ENCODE results near the gene OR2Z1. TPM values are rescaled to one million over a fixed set of nuclear protein-coding genes. Genes with fewer than 3 reads are reported as not detected.

Gene OR2Z1
- not detected in 2 replicates for total RNA-seq

- peaks cover 10% of the 10 kb centered on the region for H3K27me3 Mint-ChIP-seq
- intact Hi-C loops (cut with micrococcal nuclease), result no loop called here
These were observed at the start of gene OR2Z1 for GRCh38 chr19:8721334-8721733. TSS of gene OR2Z1 (plus strand) at chr19:8721634. CDS start at chr19:8731029, 9,395 bp downstream.

DNA sequence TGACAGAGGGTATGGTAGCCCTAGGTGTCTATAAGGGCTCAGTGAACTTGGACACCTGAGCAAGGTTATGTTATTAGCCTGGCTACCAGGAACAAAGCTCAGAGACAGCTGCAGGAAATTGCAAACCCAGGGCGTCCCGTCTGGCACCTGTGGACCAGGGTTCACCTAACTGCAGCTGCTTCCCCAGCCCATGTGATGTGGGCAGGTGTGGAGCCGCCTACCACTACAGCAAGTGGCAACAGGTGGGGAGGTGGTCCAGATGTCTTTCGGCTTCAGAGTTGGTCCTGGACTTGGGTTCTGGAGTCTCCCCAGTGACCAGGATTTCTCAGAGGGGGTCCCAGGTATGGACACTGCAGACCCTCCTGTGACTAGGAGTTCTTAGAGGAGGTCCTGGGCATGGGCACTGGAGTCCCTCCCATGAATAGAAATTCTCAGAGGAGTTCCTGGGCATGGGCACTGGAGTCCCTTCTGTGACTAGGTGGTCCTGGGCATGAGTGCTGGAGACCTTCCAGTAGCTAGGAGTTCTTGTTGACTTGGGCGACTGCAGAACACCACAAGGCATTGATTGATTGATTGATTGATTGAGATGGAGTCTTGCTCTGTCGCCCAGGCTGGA is 48.0 kb upstream of the OR2Z1 start:
- Mint-ChIP-seq H3K27ac (no peak overlapping the region), H3K27me3 (peaks cover 7% of the 10 kb centered on the region), H3K4me1 (peaks cover 17% of the 10 kb centered on the region), H3K9me3 (peaks cover 13% of the 10 kb centered on the region), H3K4me3 (no peak overlapping the region), H3K36me3 (ENCODE audit: low read depth) (peaks cover 4% of the 10 kb centered on the region)
- DNase-seq, result no peak
- intact Hi-C loops (cut with micrococcal nuclease), result no loop called here

More at GRCh38 chr19:8721334-8721733, at the start of gene OR2Z1:
- H3K27ac Mint-ChIP-seq, result no peak within 1 kb of the TSS
- H3K36me3 Mint-ChIP-seq (ENCODE audit: low read depth), result no peaks in the 10 kb centered on the region
- H3K9me3 Mint-ChIP-seq, result peaks cover 4% of the 10 kb centered on the region
- no peak within 1 kb of the TSS for H3K4me3 Mint-ChIP-seq
- no peaks in the 10 kb centered on the region for H3K4me1 Mint-ChIP-seq
- DNase-seq, result no peak

- Mint-ChIP-seq H3K9me3 (peaks cover 15% of the 10 kb centered on the region), H3K4me1 (peaks cover 12% of the 10 kb centered on the region), H3K36me3 (ENCODE audit: low read depth) (peaks cover 5% of the 10 kb centered on the region), H3K27me3 (peaks cover 7% of the 10 kb centered on the region), H3K27ac (no peak overlapping the region), H3K4me3 (no peak overlapping the region)
- intact Hi-C loops (cut with micrococcal nuclease), result no loop called here
- no peak for DNase-seq
These were observed 46.4 kb upstream of the OR2Z1 start for GRCh38 chr19:8675066-8675465.

GRCh38 chr19:8678244-8678807 is 43.1 kb upstream of the OR2Z1 start:
- H3K27me3 Mint-ChIP-seq, result peaks cover 10% of the 10 kb centered on the region
- peaks cover 5% of the 10 kb centered on the region for H3K36me3 Mint-ChIP-seq (ENCODE audit: low read depth)
- no peak overlapping the region for H3K4me3 Mint-ChIP-seq
- peaks cover 26% of the 10 kb centered on the region for H3K9me3 Mint-ChIP-seq
- intact Hi-C loops (cut with micrococcal nuclease), result no loop called here
- peaks cover 23% of the 10 kb centered on the region for H3K4me1 Mint-ChIP-seq
- no peak overlapping the region for H3K27ac Mint-ChIP-seq
- DNase-seq, result no peak

DNA sequence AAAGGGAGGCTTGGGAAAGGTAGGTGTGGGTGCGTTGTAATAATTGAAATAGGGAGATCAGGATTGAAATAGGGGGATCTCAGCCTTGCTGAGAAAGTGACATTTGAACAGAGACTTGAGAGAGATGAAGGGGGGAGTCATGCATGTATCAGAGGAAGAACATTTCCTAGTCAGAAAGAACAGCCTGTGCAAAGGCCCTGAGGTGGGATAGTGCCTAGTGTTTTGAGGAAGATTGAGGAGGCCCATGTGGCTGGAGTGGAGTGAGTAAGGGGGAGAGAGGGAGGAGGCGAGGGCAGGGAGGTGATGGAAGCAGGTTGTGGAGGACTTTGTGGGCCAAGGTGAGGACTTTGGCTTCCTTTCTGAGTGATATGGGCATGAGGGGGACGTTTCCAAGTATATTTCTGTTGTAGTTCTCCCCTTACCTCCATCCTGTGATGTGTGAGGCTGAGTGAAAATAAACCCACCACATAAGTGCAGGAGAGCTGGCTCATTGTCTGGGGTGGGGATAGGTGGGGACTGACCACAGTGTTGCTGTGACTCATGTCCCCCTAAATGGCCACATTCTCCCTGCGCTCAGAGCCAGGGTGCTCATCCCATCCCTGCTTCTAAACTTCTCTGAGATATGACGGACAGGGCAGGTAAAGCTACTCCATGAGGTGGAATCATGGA is 40.6 kb upstream of the OR2Z1 start:
- intact Hi-C loops (cut with micrococcal nuclease), result no loop called here
- no peak for DNase-seq
- Mint-ChIP-seq H3K27ac (peak overlapping the region; percentile 43), H3K27me3 (peaks cover 6% of the 10 kb centered on the region), H3K4me1 (peaks cover 23% of the 10 kb centered on the region), H3K36me3 (ENCODE audit: low read depth) (peaks cover 5% of the 10 kb centered on the region), H3K4me3 (no peak overlapping the region), H3K9me3 (peaks cover 25% of the 10 kb centered on the region)

GRCh38 chr19:8681345-8682029 is 39.9 kb upstream of the OR2Z1 start:
- peaks cover 23% of the 10 kb centered on the region for H3K9me3 Mint-ChIP-seq
- H3K27me3 Mint-ChIP-seq, result peaks cover 6% of the 10 kb centered on the region
- H3K36me3 Mint-ChIP-seq (ENCODE audit: low read depth), result peaks cover 5% of the 10 kb centered on the region
- peak overlapping the region; percentile 9 for H3K4me3 Mint-ChIP-seq
- H3K4me1 Mint-ChIP-seq, result peaks cover 25% of the 10 kb centered on the region
- intact Hi-C loops (cut with micrococcal nuclease), result no loop called here
- peak overlapping the region; percentile 43 for H3K27ac Mint-ChIP-seq
- DNase-seq, result no peak

DNA sequence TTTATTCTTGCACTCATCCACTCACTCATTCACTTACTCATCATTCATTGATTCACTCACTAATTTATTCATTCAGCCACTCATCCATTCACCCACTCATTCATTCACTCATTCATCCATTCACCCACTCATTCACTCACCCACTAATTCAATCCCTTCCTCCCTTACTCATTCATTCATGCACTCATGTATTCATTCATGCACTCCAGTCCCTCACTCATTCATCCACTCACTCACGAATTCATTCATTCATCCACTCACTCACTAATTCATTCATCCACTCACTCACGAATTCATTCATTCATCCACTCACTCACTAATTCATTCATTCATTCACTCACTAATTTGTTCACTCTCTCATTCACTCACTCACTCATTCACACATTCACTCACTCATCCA is 39.0 kb upstream of the OR2Z1 start:
- H3K27me3 Mint-ChIP-seq, result peaks cover 9% of the 10 kb centered on the region
- intact Hi-C loops (cut with micrococcal nuclease), result no loop called here
- H3K9me3 Mint-ChIP-seq, result peaks cover 23% of the 10 kb centered on the region
- H3K27ac Mint-ChIP-seq, result no peak overlapping the region
- H3K4me3 Mint-ChIP-seq, result no peak overlapping the region
- peaks cover 5% of the 10 kb centered on the region for H3K36me3 Mint-ChIP-seq (ENCODE audit: low read depth)
- DNase-seq, result no peak
- H3K4me1 Mint-ChIP-seq, result peaks cover 28% of the 10 kb centered on the region

- Mint-ChIP-seq H3K27ac (no peak overlapping the region), H3K4me3 (no peak overlapping the region), H3K4me1 (peaks cover 28% of the 10 kb centered on the region), H3K27me3 (peaks cover 9% of the 10 kb centered on the region), H3K9me3 (peaks cover 19% of the 10 kb centered on the region), H3K36me3 (ENCODE audit: low read depth) (peaks cover 5% of the 10 kb centered on the region)
- no peak for DNase-seq
- intact Hi-C loops (cut with micrococcal nuclease), result no loop called here
These were observed 38.5 kb upstream of the OR2Z1 start for GRCh38 chr19:8682931-8683330.

DNA sequence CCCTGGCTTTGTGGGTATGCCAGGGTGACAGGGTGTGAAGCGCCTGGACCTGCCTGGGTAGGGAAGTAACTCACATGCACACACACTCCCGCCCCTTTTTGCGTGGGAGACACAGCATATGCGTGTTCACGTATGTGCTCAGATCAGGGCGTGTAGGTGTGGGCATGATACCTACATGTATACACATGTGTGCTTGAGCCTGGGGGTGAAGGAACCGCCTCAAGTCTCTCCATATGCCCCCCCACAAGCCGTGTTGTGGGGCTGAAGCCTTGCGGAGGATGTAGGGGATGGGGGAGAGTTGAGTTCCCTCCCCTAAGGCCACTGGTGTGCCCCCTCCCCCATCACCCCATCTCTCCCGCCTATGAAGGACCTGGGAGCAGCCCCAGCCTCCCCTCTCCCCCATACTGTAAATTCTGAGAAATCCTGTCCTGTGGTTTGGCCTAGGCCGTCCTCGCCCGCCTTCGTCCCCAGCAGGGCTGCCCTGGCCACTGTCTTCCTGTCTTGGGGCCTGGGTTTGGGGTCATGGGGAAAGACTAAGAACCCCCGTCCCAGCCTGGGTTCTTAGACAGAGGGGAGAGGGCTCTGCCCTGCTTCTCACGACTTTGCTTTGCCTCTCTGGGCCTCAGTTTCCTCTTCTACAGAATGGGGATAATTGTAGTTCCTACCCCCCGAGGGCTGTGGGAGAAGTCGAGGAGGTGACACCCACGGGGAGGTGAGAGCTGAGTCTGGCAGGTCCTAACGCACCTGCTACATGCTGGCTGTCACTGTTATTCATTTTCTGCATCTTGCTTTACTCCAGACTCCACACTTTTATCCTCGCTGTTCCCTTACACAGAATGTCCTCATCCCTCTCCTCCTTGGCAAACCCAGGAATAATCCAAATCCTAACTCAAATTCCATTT is 37.2 kb upstream of the OR2Z1 start:
- intact Hi-C loops (cut with micrococcal nuclease), result no loop called here
- no peak for DNase-seq
- H3K27ac Mint-ChIP-seq, result no peak overlapping the region
- H3K27me3 Mint-ChIP-seq, result peaks cover 10% of the 10 kb centered on the region
- H3K9me3 Mint-ChIP-seq, result peaks cover 12% of the 10 kb centered on the region
- H3K4me1 Mint-ChIP-seq, result peaks cover 28% of the 10 kb centered on the region
- no peaks in the 10 kb centered on the region for H3K36me3 Mint-ChIP-seq (ENCODE audit: low read depth)
- H3K4me3 Mint-ChIP-seq, result no peak overlapping the region

DNA sequence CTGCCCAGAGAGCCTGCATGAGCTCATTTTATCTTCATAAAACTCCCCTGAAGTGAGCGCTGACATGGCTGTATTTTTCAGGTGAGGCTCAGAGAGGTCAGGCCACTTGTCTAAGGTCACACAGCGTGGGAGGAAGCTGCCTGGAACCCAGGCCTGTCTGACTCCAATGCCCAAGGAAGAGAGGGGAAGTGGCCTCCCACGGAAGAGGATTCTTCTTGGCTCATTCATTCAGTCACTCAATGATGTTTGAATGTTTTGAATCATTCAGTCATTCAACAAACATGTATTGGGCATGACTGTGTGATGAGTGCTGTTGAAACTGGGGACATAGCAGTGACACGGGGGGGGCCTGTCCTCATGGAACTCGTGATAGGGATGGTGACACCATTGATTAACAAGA is 34.9 kb upstream of the OR2Z1 start:
- no peak overlapping the region for H3K4me3 Mint-ChIP-seq
- H3K27ac Mint-ChIP-seq, result no peak overlapping the region
- peaks cover 19% of the 10 kb centered on the region for H3K4me1 Mint-ChIP-seq
- H3K27me3 Mint-ChIP-seq, result peaks cover 14% of the 10 kb centered on the region
- intact Hi-C loops (cut with micrococcal nuclease), result no loop called here
- peaks cover 7% of the 10 kb centered on the region for H3K9me3 Mint-ChIP-seq
- no peak for DNase-seq
- H3K36me3 Mint-ChIP-seq (ENCODE audit: low read depth), result no peaks in the 10 kb centered on the region

DNA sequence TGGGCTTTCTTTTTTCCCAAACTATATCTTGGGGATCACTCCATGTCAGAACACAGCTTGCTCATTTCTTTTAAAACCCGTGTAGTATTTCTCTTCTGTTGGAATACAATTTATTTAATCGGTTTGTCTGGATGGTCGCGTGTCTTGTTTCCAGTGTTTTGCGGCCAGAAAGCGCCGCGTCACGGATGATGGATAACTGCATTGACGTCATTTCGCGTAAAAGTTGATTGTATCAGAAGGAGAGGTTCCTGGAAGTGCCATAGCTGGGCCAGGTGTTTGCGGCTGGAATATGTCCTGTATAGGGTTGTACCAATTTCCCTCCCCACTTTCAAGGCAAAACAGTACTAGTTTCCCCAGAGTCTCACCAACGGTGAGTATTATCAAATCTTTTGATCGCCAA is 32.5 kb upstream of the OR2Z1 start:
- no peak overlapping the region for H3K27ac Mint-ChIP-seq
- H3K27me3 Mint-ChIP-seq, result peaks cover 13% of the 10 kb centered on the region
- DNase-seq, result no peak
- no peaks in the 10 kb centered on the region for H3K9me3 Mint-ChIP-seq
- no peaks in the 10 kb centered on the region for H3K36me3 Mint-ChIP-seq (ENCODE audit: low read depth)
- peaks cover 12% of the 10 kb centered on the region for H3K4me1 Mint-ChIP-seq
- H3K4me3 Mint-ChIP-seq, result no peak overlapping the region
- intact Hi-C loops (cut with micrococcal nuclease), result no loop called here

- Mint-ChIP-seq H3K27me3 (peaks cover 16% of the 10 kb centered on the region), H3K36me3 (ENCODE audit: low read depth) (no peaks in the 10 kb centered on the region), H3K27ac (no peak overlapping the region), H3K4me3 (no peak overlapping the region), H3K9me3 (no peaks in the 10 kb centered on the region), H3K4me1 (peaks cover 25% of the 10 kb centered on the region)
- DNase-seq, result peak; percentile 51
- intact Hi-C loops (cut with micrococcal nuclease), result loop anchor here (10.0 kb wide), 1 partner anchor 106 kb away; no protein-coding TSS in a partner anchor
These were observed 30.5 kb upstream of the OR2Z1 start for GRCh38 chr19:8690753-8691539.

DNA sequence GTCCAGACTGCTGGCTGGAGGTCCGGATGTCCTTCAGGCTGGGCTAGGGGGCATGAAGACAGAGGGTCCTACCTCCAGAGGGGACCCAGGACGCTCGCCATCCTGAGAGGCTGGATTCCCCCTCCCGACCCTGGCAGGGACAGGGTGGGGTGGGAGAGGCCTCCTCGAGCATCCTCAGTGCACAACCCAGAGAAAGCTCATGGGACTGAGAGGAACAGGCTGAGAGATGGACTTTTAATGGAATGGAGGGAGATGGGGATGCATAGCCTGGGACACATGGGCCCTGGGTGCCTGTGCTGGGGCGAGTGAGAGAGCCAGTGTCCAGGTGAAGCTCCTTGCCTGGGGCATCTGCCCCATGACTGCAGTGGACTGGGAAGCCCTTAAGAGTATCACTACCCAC is 25.9 kb upstream of the OR2Z1 start:
- no peak for DNase-seq
- H3K27me3 Mint-ChIP-seq, result peaks cover 21% of the 10 kb centered on the region
- peaks cover 37% of the 10 kb centered on the region for H3K4me1 Mint-ChIP-seq
- H3K4me3 Mint-ChIP-seq, result no peak overlapping the region
- H3K36me3 Mint-ChIP-seq (ENCODE audit: low read depth), result no peaks in the 10 kb centered on the region
- no peak overlapping the region for H3K27ac Mint-ChIP-seq
- intact Hi-C loops (cut with micrococcal nuclease), result loop anchor here (10.0 kb wide), 1 partner anchor 111 kb away; no protein-coding TSS in a partner anchor
- H3K9me3 Mint-ChIP-seq, result peaks cover 3% of the 10 kb centered on the region

Measured in activated CD4-positive, alpha-beta T cell treated with anti-CD3 and anti-CD28 coated beads, Interleukin-2, amount 10 ng/mL, durations not matched to agents 24 days and 14 days (primary cell).